Breast epithelium (tissue), 3 donors: ENCODE measurements around the gene ZNF217.

Experiments used
- POLR2AphosphoS5 ChIP-seq, 3 donors: sonication (generic); formaldehyde crosslinking; IDR thresholded peaks; one replicate each; pipeline ENCODE4 v1.6.1; 2017; ENCODE audit warnings: antibody characterized with exemption in 3 of 3
- TF ChIP-seq, protein P1 (sequence below), 3 donors: fragments of 450-650 bp; IDR thresholded peaks; one replicate each; pipeline ENCODE4 v1.5.1; 2016 to 2017; ENCODE audit warnings: antibody characterized with exemption in 3 of 3, mild to moderate bottlenecking in 3 of 3, moderate library complexity in 3 of 3

GRCh38 chr20:53567379-53567917, 26.2 kb downstream of the ZNF217 start:
- TF ChIP-seq, protein P1, sequence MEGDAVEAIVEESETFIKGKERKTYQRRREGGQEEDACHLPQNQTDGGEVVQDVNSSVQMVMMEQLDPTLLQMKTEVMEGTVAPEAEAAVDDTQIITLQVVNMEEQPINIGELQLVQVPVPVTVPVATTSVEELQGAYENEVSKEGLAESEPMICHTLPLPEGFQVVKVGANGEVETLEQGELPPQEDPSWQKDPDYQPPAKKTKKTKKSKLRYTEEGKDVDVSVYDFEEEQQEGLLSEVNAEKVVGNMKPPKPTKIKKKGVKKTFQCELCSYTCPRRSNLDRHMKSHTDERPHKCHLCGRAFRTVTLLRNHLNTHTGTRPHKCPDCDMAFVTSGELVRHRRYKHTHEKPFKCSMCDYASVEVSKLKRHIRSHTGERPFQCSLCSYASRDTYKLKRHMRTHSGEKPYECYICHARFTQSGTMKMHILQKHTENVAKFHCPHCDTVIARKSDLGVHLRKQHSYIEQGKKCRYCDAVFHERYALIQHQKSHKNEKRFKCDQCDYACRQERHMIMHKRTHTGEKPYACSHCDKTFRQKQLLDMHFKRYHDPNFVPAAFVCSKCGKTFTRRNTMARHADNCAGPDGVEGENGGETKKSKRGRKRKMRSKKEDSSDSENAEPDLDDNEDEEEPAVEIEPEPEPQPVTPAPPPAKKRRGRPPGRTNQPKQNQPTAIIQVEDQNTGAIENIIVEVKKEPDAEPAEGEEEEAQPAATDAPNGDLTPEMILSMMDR (IDR thresholded peaks at IDR 0.05), result no peak
- TF ChIP-seq POLR2AphosphoS5 (IDR thresholded peaks at IDR 0.05), result no peak
